A549 (cell line): ENCODE measurements around the gene ATAD3A. TPM values are rescaled to one million over a fixed set of nuclear protein-coding genes. Genes with fewer than 3 reads are reported as not detected.

ENCODE experiments used
- ATAC-seq, 2 experiments: fragments of 200-7000 bp in 1 of 2; fragments of >200 bp in 1 of 2; cut with Nextera tagmentation in 1 of 2; cut with Tn5 transposase in 1 of 2; 3 replicates each; pipeline versions ENCODE4 v1.8.0 to v1.9.1; 2018 to 2020; ENCODE audit warnings: mild to moderate bottlenecking in 1 of 2, moderate library complexity in 1 of 2
- CTCF ChIA-PET: fragments of 300-600 bp; sonication (Branson Sonifier 250); formaldehyde crosslinking; extraction: SDS; loops from one replicate; lab custom pipeline; 2021; ENCODE audit warnings: antibody characterized with exemption, inconsistent platforms; lab: Yijun Ruan, JAX
- POLR2A ChIA-PET: fragments of 350-600 bp; formaldehyde crosslinking; extraction: SDS; loops from one replicate; lab custom pipeline; 2021; ENCODE audit warnings: antibody characterized with exemption, inconsistent platforms; lab: Yijun Ruan, JAX
- DNase-seq, 2 experiments: peaks; one replicate each; pipeline versions ENCODE4 v3.0.0 to v3.0.0-alpha.2; 2011 to 2016; ENCODE audit warnings: low read depth in 1 of 2, low spot score in 1 of 2
- FAIRE-seq: peaks from 2 replicates; lab custom pipeline; 2011; peaks lifted over from hg19 to GRCh38; lab: Jason Lieb, UNC
- H3K27ac ChIP-seq, 2 experiments: fragments of >200 bp; sonication (Bioruptor Twin); formaldehyde crosslinking; 3 replicates each; pipeline ENCODE4 v1.5.1; 2016 to 2017
- H3K4me1 ChIP-seq: fragments of >200 bp; sonication (Bioruptor Twin); formaldehyde crosslinking; 3 replicates; pipeline ENCODE4 v1.6.1; 2016
- H3K4me2 ChIP-seq: fragments of >200 bp; sonication (Bioruptor Twin); formaldehyde crosslinking; 3 replicates; pipeline ENCODE4 v1.6.1; 2016
- H3K4me3 ChIP-seq: fragments of >200 bp; sonication (Bioruptor Twin); formaldehyde crosslinking; 3 replicates; pipeline ENCODE4 v1.5.1; 2016
- H3K9me3 ChIP-seq: fragments of >200 bp; sonication (Bioruptor Twin); formaldehyde crosslinking; 3 replicates; pipeline ENCODE4 v1.6.1; 2016
- CBX2 ChIP-seq: fragments of 200-600 bp; sonication (generic); IDR thresholded peaks from 2 replicates; pipeline ENCODE4 v1.6.1; 2016; ENCODE audit warnings: low read depth, mild to moderate bottlenecking, borderline replicate concordance
- CEBPB ChIP-seq, 2 experiments: fragments of >200 bp in 1 of 2; sonication (Bioruptor Twin) in 1 of 2; formaldehyde crosslinking in 1 of 2; IDR thresholded peaks; 2 replicates each; pipeline ENCODE4 v1.6.1; 2012 to 2016
- CHD4 ChIP-seq: fragments of 200-600 bp; sonication (generic); IDR thresholded peaks from 2 replicates; pipeline ENCODE4 v1.6.1; 2016; ENCODE audit warnings: antibody characterized with exemption, mild to moderate bottlenecking, borderline replicate concordance
- E2F6 ChIP-seq: IDR thresholded peaks from 2 replicates; pipeline ENCODE4 v1.6.1; 2012; ENCODE audit warnings: low read depth, borderline replicate concordance
- EHMT2 ChIP-seq: fragments of 200-600 bp; sonication (generic); IDR thresholded peaks from 2 replicates; pipeline ENCODE4 v1.6.1; 2016; ENCODE audit warnings: antibody characterized with exemption, low read depth, mild to moderate bottlenecking, moderate library complexity
- ELK1 ChIP-seq: fragments of 150-350 bp; IDR thresholded peaks from 2 replicates; pipeline ENCODE4 v1.6.1; 2014; ENCODE audit warnings: low read depth, mild to moderate bottlenecking, low read length
- ESRRA ChIP-seq: fragments of 150-350 bp; IDR thresholded peaks from 2 replicates; pipeline ENCODE4 v1.6.1; 2014; ENCODE audit warnings: mild to moderate bottlenecking, low read length, borderline replicate concordance
- FOSB ChIP-seq: fragments of 250-450 bp; sonication (Bioruptor Pico); IDR thresholded peaks from 2 replicates; pipeline ENCODE4 v1.5.0; 2020; ENCODE audit warnings: mild to moderate bottlenecking, moderate library complexity
- FOSL2 ChIP-seq, 2 experiments: fragments of 450-650 bp in 1 of 2; fragments of >200 bp in 1 of 2; sonication (Bioruptor Twin) in 1 of 2; formaldehyde crosslinking; IDR thresholded peaks; 2 replicates each; pipeline versions ENCODE4 v1.5.0 to v1.6.1; 2016 to 2020; ENCODE audit warnings: mild to moderate bottlenecking in 1 of 2, moderate library complexity in 1 of 2
- FOXS1 ChIP-seq: fragments of 250-450 bp; sonication (Bioruptor Pico); IDR thresholded peaks from 2 replicates; pipeline ENCODE4 v1.5.0; 2020; ENCODE audit warnings: mild to moderate bottlenecking, moderate library complexity
- HDAC2 ChIP-seq: fragments of 200-600 bp; sonication (generic); IDR thresholded peaks from 2 replicates; pipeline ENCODE4 v1.6.1; 2016
- HES2 ChIP-seq: fragments of >200 bp; sonication (Bioruptor Twin); formaldehyde crosslinking; IDR thresholded peaks from 2 replicates; pipeline ENCODE4 v1.6.1; 2016
- HOXB5 ChIP-seq: fragments of 250-450 bp; sonication (Bioruptor Pico); IDR thresholded peaks from 2 replicates; pipeline ENCODE4 v1.5.0; 2020; ENCODE audit warnings: mild to moderate bottlenecking, moderate library complexity
- JUN ChIP-seq, 2 experiments: fragments of >200 bp; sonication (Bioruptor Twin); formaldehyde crosslinking; IDR thresholded peaks; 2 replicates in 1 of 2; 3 replicates in 1 of 2; pipeline ENCODE4 v1.6.1; 2016 to 2017
- JUNB ChIP-seq: fragments of >200 bp; sonication (Bioruptor Twin); formaldehyde crosslinking; IDR thresholded peaks from 2 replicates; pipeline ENCODE4 v1.6.1; 2016
- KDM5A ChIP-seq: fragments of 200-600 bp; sonication (generic); IDR thresholded peaks from 2 replicates; pipeline ENCODE4 v1.6.1; 2016; ENCODE audit warnings: antibody characterized with exemption, mild to moderate bottlenecking
- MYC ChIP-seq: IDR thresholded peaks from 2 replicates; pipeline ENCODE4 v1.6.1; 2012; ENCODE audit warnings: mild to moderate bottlenecking, inconsistent platforms, low read length, improper control_type of control experiment, borderline replicate concordance
- NPAS2 ChIP-seq: fragments of 250-450 bp; sonication (Bioruptor Pico); IDR thresholded peaks from 2 replicates; pipeline ENCODE4 v1.8.0; 2022; ENCODE audit warnings: mild to moderate bottlenecking, moderate library complexity, borderline replicate concordance
- NR3C1 ChIP-seq: fragments of >200 bp; sonication (Bioruptor Twin); formaldehyde crosslinking; IDR thresholded peaks from 3 replicates; pipeline ENCODE4 v1.6.1; 2017
- PHF8 ChIP-seq: fragments of 200-600 bp; sonication (generic); IDR thresholded peaks from 2 replicates; pipeline ENCODE4 v1.6.1; 2016; ENCODE audit warnings: low read depth, mild to moderate bottlenecking, antibody characterized with exemption, moderate library complexity, borderline replicate concordance
- POLR2A ChIP-seq: IDR thresholded peaks from 2 replicates; pipeline ENCODE4 v1.6.1; 2012; ENCODE audit warnings: mild to moderate bottlenecking, low read length
- RCOR1 ChIP-seq: fragments of 150-350 bp; IDR thresholded peaks from 2 replicates; pipeline ENCODE4 v1.6.1; 2014; ENCODE audit warnings: antibody characterized with exemption, low read length, low read depth
- RFX5 ChIP-seq: fragments of 450-650 bp; IDR thresholded peaks from 2 replicates; pipeline ENCODE4 v1.7.1; 2014; ENCODE audit warnings: antibody characterized with exemption, mild to moderate bottlenecking, moderate library complexity
- SREBF2 ChIP-seq: fragments of 450-650 bp; IDR thresholded peaks from 2 replicates; pipeline ENCODE4 v1.6.1; 2014; ENCODE audit warnings: mild to moderate bottlenecking, moderate library complexity
- ZC3H11A ChIP-seq: fragments of 450-650 bp; IDR thresholded peaks from 2 replicates; pipeline ENCODE4 v1.6.1; 2014; ENCODE audit warnings: antibody characterized with exemption, mild to moderate bottlenecking
- ZNF302 ChIP-seq: fragments of 250-450 bp; sonication (Bioruptor Pico); IDR thresholded peaks from 2 replicates; pipeline ENCODE4 v1.9.0; 2021; ENCODE audit warnings: inconsistent platforms, mild to moderate bottlenecking, moderate library complexity
- ZSCAN20 ChIP-seq: fragments of 250-450 bp; sonication (Bioruptor Pico); IDR thresholded peaks from 2 replicates; pipeline ENCODE4 v1.8.0; 2022; ENCODE audit warnings: mild to moderate bottlenecking, moderate library complexity
- WGBS: methylation state at CpG from one replicate; pipeline ENCODE4 v1.1.6; 2017; ENCODE audit errors: missing lambda C conversion rate; 5-methylcytosine and 5-hydroxymethylcytosine counted together
- polyA plus RNA-seq, 4 experiments: library from polyadenylated mRNA; depleted of rRNA in 3 of 4; stranded (reverse); fragments of >200 nt; fragmentation: RNase III in 1 of 4; extraction: RNeasy Plus Mini Kit Qiagen cat#74134 plus additional on column Dnase treatment in 1 of 4; gene quantifications; 2 replicates in 3 of 4; 3 replicates in 1 of 4; pipeline ENCODE4 v1.2.3, GENCODE V29; 2011 to 2017

ATAD3A gene
- polyA plus RNA-seq, 2 of the 4 experiments (the other 2 are of a cell fraction) = 10.9 to 27.2 TPM

GRCh38 chr1:1550591-1551432 is 38.9 kb downstream of the ATAD3A start:
- DNase-seq = peak; percentile 12 to 42
- H3K4me3 ChIP-seq = no peak overlapping the region
- ATAC-seq = peak; percentile 77 to 79
- H3K4me2 ChIP-seq = no peak overlapping the region
- peaks cover 6% of the 10 kb centered on the region for H3K4me1 ChIP-seq
- ChIA-PET POLR2A (no interaction called here), CTCF (interaction anchor here (2.2 kb wide), 1 partner anchor 9 kb away, joined by 10 read pairs; no protein-coding TSS in a partner anchor)
- no peaks in the 10 kb centered on the region for H3K9me3 ChIP-seq
- FAIRE-seq = no peak
- 83% methylated on average over 8 of the region's 15 CpGs for WGBS
- H3K27ac ChIP-seq = no peak overlapping the region
- TF ChIP-seq CEBPB (IDR thresholded peaks at IDR 0.05) (no peak), MYC (no peak), HDAC2 (no peak), ELK1 (no peak), CBX2 (no peak), CHD4 (no peak), FOSL2 (IDR thresholded peaks at IDR 0.05) (no peak), FOSL2 (CRISPR knock-in tag; IDR thresholded peaks at IDR 0.05) (no peak), FOXS1 (CRISPR knock-in tag) (no peak), NR3C1 (no peak), PHF8 (no peak), RFX5 (no peak), HOXB5 (no peak)

- Histone ChIP-seq H3K4me1 (peaks cover 6% of the 10 kb centered on the region), H3K4me2 (no peak overlapping the region), H3K9me3 (no peaks in the 10 kb centered on the region), H3K27ac (no peak overlapping the region), H3K4me3 (no peak overlapping the region)
- DNase-seq (no peak), ATAC-seq (no peak), FAIRE-seq (no peak)
- POLR2A ChIA-PET = no interaction called here
- TF ChIP-seq E2F6 = no peak
- TF ChIP-seq RFX5 = no peak
- no peak for TF ChIP-seq POLR2A
- TF ChIP-seq JUN (IDR thresholded peaks at IDR 0.05) = no peak
- no peak for TF ChIP-seq SREBF2
- no peak for TF ChIP-seq JUNB
- TF ChIP-seq NPAS2 = no peak
- no peak for TF ChIP-seq ESRRA
- no peak for TF ChIP-seq CHD4
- TF ChIP-seq HOXB5 = no peak
- no peak for TF ChIP-seq RCOR1
- no peak for TF ChIP-seq KDM5A
- TF ChIP-seq ZC3H11A = no peak
- no peak for TF ChIP-seq MYC
- no peak for TF ChIP-seq ZSCAN20 (CRISPR knock-in tag)
- WGBS = 90% methylated on average over 26 of the region's 33 CpGs
- CTCF ChIA-PET = interaction anchor here (1.1 to 2.2 kb wide), 2 partner anchors 10 to 21 kb away, joined by 3 to 10 read pairs; no protein-coding TSS in a partner anchor
Measured at GRCh38 chr1:1551524-1552262, 39.7 kb downstream of the ATAD3A start.

GRCh38 chr1:1552263-1552639 is 40.3 kb downstream of the ATAD3A start:
- 86% methylated on average over 10 of the region's 10 CpGs for WGBS
- no peak overlapping the region for H3K4me2 ChIP-seq
- ChIA-PET CTCF (interaction anchor here (1.1 to 2.2 kb wide), 2 partner anchors 10 to 20 kb away, joined by 3 to 10 read pairs; no protein-coding TSS in a partner anchor), POLR2A (no interaction called here)
- H3K4me3 ChIP-seq = no peak overlapping the region
- no peak for ATAC-seq
- H3K9me3 ChIP-seq = no peaks in the 10 kb centered on the region
- no peak for TF ChIP-seq JUN (IDR thresholded peaks at IDR 0.05)
- TF ChIP-seq HES2 = no peak
- no peak for TF ChIP-seq RFX5
- TF ChIP-seq ZC3H11A = no peak
- no peak for TF ChIP-seq EHMT2
- TF ChIP-seq FOSL2 (IDR thresholded peaks at IDR 0.05) = no peak
- TF ChIP-seq FOSL2 (CRISPR knock-in tag; IDR thresholded peaks at IDR 0.05) = no peak
- no peak for TF ChIP-seq ZNF302 (CRISPR knock-in tag)
- TF ChIP-seq FOSB (CRISPR knock-in tag) = no peak
- no peak overlapping the region for H3K27ac ChIP-seq
- peaks cover 6% of the 10 kb centered on the region for H3K4me1 ChIP-seq
- FAIRE-seq = no peak
- DNase-seq = no peak
